Chondrocyte (in vitro differentiated cells): ENCODE measurements around the gene LEKR1. TPM values are rescaled to one million over a fixed set of nuclear protein-coding genes. Genes with fewer than 3 reads are reported as not detected.

Source experiments
- DNase-seq: peaks from one replicate; pipeline ENCODE4 v3.0.0; 2021; ENCODE audit warnings: mixed read lengths, low spot score
- H3K27ac Mint-ChIP-seq: one replicate; pipeline ENCODE4 v1.8.0; 2021; ENCODE audit warnings: mild to moderate bottlenecking, moderate library complexity, mixed read lengths; ENCODE audit not compliant: unreplicated experiment
- H3K27me3 Mint-ChIP-seq: 2 replicates; pipeline ENCODE4 v1.8.0; 2021; ENCODE audit warnings: low read depth, mixed read lengths
- H3K36me3 Mint-ChIP-seq: 2 replicates; pipeline ENCODE4 v1.8.0; 2021; ENCODE audit warnings: low read depth, mixed read lengths
- H3K4me1 Mint-ChIP-seq: 2 replicates; pipeline ENCODE4 v1.8.0; 2021; ENCODE audit warnings: low read depth, mild to moderate bottlenecking, mixed read lengths
- H3K4me3 Mint-ChIP-seq: one replicate; pipeline ENCODE4 v1.8.0; 2021; ENCODE audit warnings: mild to moderate bottlenecking, moderate library complexity, mixed read lengths; ENCODE audit not compliant: unreplicated experiment
- H3K9me3 Mint-ChIP-seq: 2 replicates; pipeline ENCODE4 v1.8.0; 2021; ENCODE audit warnings: low read depth, mixed read lengths
- total RNA-seq: library from RNA; stranded (reverse); gene quantifications from 3 replicates; pipeline ENCODE4 v1.2.1, GENCODE V29; 2021
- TF ChIP-seq, protein P1 (sequence below): fragments of 200-600 bp; sonication (generic); IDR thresholded peaks from 2 replicates; pipeline ENCODE4 v1.5.0; 2021; ENCODE audit warnings: antibody characterized with exemption, mild to moderate bottlenecking, moderate library complexity

LEKR1 gene
- total RNA-seq, 1 donor from 2014 or later: 0.45 TPM

DNA sequence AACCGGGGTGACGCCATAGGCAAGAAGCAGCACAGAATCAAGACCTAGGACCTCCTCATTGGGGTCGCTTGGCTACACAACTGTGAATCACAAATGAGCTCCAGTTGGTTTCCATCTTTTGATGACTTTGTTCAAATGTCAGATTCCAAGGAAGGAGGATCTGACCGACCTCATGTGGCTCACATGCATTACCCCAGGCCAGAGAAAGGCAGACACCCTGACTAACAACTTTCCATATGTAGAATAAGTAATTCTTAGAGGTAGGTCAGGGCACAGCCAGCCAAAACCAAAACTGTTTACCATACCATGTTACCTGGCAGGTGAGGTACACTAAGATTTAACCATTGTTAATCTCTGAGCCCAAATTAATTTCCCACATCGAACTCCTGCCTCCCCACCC lies 237.3 kb downstream of the LEKR1 start:
- Mint-ChIP-seq H3K27me3 (no peaks in the 10 kb centered on the region), H3K36me3 (no peaks in the 10 kb centered on the region), H3K27ac (no peak overlapping the region), H3K4me3 (no peak overlapping the region), H3K9me3 (peaks cover 4% of the 10 kb centered on the region), H3K4me1 (peaks cover 15% of the 10 kb centered on the region)
- no peak for DNase-seq
- TF ChIP-seq, protein P1, sequence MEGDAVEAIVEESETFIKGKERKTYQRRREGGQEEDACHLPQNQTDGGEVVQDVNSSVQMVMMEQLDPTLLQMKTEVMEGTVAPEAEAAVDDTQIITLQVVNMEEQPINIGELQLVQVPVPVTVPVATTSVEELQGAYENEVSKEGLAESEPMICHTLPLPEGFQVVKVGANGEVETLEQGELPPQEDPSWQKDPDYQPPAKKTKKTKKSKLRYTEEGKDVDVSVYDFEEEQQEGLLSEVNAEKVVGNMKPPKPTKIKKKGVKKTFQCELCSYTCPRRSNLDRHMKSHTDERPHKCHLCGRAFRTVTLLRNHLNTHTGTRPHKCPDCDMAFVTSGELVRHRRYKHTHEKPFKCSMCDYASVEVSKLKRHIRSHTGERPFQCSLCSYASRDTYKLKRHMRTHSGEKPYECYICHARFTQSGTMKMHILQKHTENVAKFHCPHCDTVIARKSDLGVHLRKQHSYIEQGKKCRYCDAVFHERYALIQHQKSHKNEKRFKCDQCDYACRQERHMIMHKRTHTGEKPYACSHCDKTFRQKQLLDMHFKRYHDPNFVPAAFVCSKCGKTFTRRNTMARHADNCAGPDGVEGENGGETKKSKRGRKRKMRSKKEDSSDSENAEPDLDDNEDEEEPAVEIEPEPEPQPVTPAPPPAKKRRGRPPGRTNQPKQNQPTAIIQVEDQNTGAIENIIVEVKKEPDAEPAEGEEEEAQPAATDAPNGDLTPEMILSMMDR: no peak

DNA sequence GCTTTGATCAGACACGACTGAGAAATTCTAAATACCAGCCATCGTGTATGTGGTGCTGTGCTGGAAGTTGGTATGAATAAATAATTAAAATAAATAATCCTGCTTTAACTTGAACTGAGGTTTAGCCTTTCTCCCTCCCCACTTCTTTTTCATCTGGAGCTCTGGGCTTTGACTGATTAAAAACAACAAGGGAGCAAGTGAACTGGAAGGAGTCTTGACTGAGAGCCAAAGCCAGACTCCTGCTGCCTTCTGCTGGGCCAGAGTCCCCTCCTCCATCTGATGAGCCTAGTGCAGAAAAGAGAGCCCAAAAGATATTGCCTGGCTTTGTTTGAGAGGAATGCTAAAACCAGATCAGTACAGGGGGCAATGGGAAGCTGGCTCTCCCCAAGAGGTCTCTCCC lies 237.8 kb downstream of the LEKR1 start:
- Mint-ChIP-seq H3K27me3 (no peaks in the 10 kb centered on the region), H3K4me3 (no peak overlapping the region), H3K36me3 (no peaks in the 10 kb centered on the region), H3K9me3 (peaks cover 4% of the 10 kb centered on the region), H3K4me1 (peaks cover 15% of the 10 kb centered on the region), H3K27ac (peak overlapping the region; percentile 65)
- no peak for DNase-seq
- TF ChIP-seq, protein P1: peak; percentile 16

DNA sequence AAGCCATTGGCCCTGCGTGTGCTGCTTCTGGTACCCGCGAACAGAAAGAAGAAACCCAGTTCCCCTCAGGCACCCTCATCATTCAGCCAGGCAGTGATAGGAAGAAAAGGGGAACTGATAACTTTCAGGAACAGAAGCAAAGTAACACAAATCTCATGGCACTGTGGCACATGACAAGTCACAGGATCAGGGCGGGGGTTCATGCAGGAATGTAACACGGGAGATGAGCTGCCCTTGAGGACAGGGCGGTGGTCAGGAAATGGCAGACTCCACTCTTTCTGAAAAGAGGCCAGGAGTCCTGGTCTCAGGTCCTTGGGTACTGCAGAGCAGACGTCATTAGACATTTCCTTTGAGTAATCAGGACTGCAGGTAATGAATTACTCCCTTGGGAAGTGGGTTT lies 238.2 kb downstream of the LEKR1 start:
- Mint-ChIP-seq H3K9me3 (peaks cover 4% of the 10 kb centered on the region), H3K36me3 (no peaks in the 10 kb centered on the region), H3K27me3 (no peaks in the 10 kb centered on the region), H3K4me1 (peaks cover 15% of the 10 kb centered on the region), H3K4me3 (no peak overlapping the region), H3K27ac (no peak overlapping the region)
- no peak for DNase-seq
- TF ChIP-seq, protein P1: no peak

DNA sequence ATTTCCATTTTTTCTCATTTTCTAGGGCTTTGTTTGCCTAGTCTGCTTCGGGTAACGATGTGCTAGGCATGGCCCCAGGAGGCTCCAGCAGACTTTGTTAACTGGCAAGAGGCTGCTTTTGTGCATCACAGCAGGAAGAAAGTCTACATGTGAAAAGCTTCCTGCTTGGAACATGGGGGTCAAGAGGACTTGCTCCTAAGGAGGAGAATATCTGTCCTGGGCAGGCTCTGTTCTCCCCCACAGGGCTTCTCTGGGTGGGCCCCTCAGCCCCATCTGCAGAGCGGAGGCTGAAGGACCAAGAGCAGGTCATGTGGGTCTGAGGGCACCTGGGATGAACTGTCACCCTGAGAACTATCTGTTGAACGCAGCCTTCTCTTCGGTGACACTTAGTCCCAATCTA lies 239.0 kb downstream of the LEKR1 start:
- Mint-ChIP-seq H3K4me1 (peaks cover 17% of the 10 kb centered on the region), H3K4me3 (no peak overlapping the region), H3K9me3 (peaks cover 4% of the 10 kb centered on the region), H3K36me3 (no peaks in the 10 kb centered on the region), H3K27ac (no peak overlapping the region), H3K27me3 (no peaks in the 10 kb centered on the region)
- DNase-seq: no peak
- TF ChIP-seq, protein P1: no peak

DNA sequence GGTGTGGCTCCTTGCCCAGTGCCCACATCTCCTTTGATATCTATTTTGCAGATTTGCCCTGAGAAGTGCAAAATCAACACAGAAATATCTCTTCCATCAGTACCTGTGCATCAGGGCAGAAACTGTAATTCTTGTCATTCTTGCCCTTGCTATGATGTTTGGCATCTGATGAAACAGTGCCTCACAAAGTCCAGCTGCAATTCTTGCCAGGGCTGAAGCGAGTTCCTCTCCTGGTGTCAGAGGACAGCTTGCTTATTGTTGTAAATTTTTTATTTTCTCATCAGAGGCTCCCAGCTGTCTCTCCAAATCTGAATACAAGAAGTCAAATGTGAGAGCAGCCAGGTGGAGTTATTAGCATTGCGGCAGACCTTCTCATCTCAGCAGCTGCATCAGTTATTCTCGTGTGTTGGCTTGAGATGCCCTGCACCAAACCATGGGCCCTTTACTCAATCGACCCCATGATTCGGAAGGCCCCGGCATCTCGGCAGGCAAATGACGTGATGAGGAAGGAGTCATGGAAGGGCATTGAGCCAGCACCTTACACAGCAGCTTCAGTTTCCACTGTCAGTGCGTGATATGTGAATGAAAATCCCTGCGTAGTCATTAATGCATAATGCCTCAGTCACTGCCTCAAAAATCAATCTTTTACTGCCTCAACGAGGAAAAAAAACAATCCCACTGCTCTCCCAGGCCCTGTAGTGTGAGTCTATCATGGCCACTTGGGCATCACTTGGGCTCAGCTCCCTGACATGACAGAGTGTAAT lies 240.4 kb downstream of the LEKR1 start:
- no peak for DNase-seq
- Mint-ChIP-seq H3K4me3 (no peak overlapping the region), H3K27me3 (no peaks in the 10 kb centered on the region), H3K27ac (no peak overlapping the region), H3K9me3 (no peaks in the 10 kb centered on the region), H3K36me3 (no peaks in the 10 kb centered on the region), H3K4me1 (peaks cover 28% of the 10 kb centered on the region)
- TF ChIP-seq, protein P1: no peak
